T-helper 17 cell (primary cell): ENCODE data around the gene CAPN7. TPM values are rescaled to one million over a fixed set of nuclear protein-coding genes. Genes with fewer than 3 reads are reported as not detected.

Experiments
- ATAC-seq: fragments of 150-1000 bp; cut with Tn5 transposase; 2 replicates; pipeline ENCODE4 v1.10.0; 2021; ENCODE audit warnings: mild to moderate bottlenecking, moderate library complexity
- DNase-seq, 3 donors: peaks; one replicate each; pipeline versions ENCODE4 v3.0.0 to v3.0.0-alpha.2; 2020 to 2021
- H3K9me3 ChIP-seq: one replicate; pipeline ENCODE4 v1.7.0; 2013; ENCODE audit warnings: low read length, mild to moderate bottlenecking; ENCODE audit not compliant: control insufficient read depth, poor library complexity, severe bottlenecking
- H3K27ac Mint-ChIP-seq: one replicate; pipeline ENCODE4 v1.8.0; 2022; ENCODE audit warnings: mild to moderate bottlenecking, moderate library complexity, mixed read lengths
- H3K27me3 Mint-ChIP-seq: one replicate; pipeline ENCODE4 v1.8.0; 2022; ENCODE audit warnings: mixed read lengths
- H3K36me3 Mint-ChIP-seq: one replicate; pipeline ENCODE4 v1.8.0; 2022; ENCODE audit warnings: low read depth, mixed read lengths
- H3K4me1 Mint-ChIP-seq: one replicate; pipeline ENCODE4 v1.8.0; 2022; ENCODE audit warnings: mild to moderate bottlenecking, mixed read lengths
- H3K4me3 Mint-ChIP-seq: one replicate; pipeline ENCODE4 v1.8.0; 2022; ENCODE audit warnings: mild to moderate bottlenecking, moderate library complexity, mixed read lengths
- total RNA-seq, 4 donors: library from RNA in 2 of 4; stranded (reverse) in 2 of 4; gene quantifications; one replicate each; pipeline ENCODE4 v1.2.3 and lab custom pipeline; 2022 to 2026

CAPN7 gene
- total RNA-seq, 2 donors from 2014 or later = 54.6 to 61.2 TPM

GRCh38 chr3:15273227-15273626 is 67.2 kb downstream of the CAPN7 start:
- DNase-seq (no peak), ATAC-seq (no peak)
- peaks cover 76% of the 10 kb centered on the region for H3K4me1 Mint-ChIP-seq
- peak overlapping the region; percentile 21 for H3K4me3 Mint-ChIP-seq
- peak overlapping the region; percentile 99 for H3K27ac Mint-ChIP-seq
- H3K9me3 ChIP-seq = no peaks in the 10 kb centered on the region
- peaks cover 3% of the 10 kb centered on the region for H3K36me3 Mint-ChIP-seq
- no peaks in the 10 kb centered on the region for H3K27me3 Mint-ChIP-seq

- ATAC-seq (no peak), DNase-seq (no peak)
- no peaks in the 10 kb centered on the region for H3K27me3 Mint-ChIP-seq
- no peak overlapping the region for H3K4me3 Mint-ChIP-seq
- peaks cover 79% of the 10 kb centered on the region for H3K4me1 Mint-ChIP-seq
- no peaks in the 10 kb centered on the region for H3K9me3 ChIP-seq
- peaks cover 3% of the 10 kb centered on the region for H3K36me3 Mint-ChIP-seq
- H3K27ac Mint-ChIP-seq = peak overlapping the region; percentile 99
These were observed 70.1 kb downstream of the CAPN7 start for GRCh38 chr3:15276028-15276724.

GRCh38 chr3:15277861-15278500 is 71.9 kb downstream of the CAPN7 start:
- Mint-ChIP-seq H3K27me3 (no peaks in the 10 kb centered on the region), H3K4me1 (peaks cover 67% of the 10 kb centered on the region), H3K36me3 (no peaks in the 10 kb centered on the region), H3K4me3 (no peak overlapping the region), H3K27ac (peak overlapping the region; percentile 24)
- DNase-seq (no peak), ATAC-seq (no peak)
- H3K9me3 ChIP-seq = no peaks in the 10 kb centered on the region

GRCh38 chr3:15279205-15279604 is 73.2 kb downstream of the CAPN7 start:
- no peak for DNase-seq
- Mint-ChIP-seq H3K36me3 (no peaks in the 10 kb centered on the region), H3K27me3 (no peaks in the 10 kb centered on the region), H3K4me1 (peaks cover 66% of the 10 kb centered on the region), H3K27ac (no peak overlapping the region), H3K4me3 (no peak overlapping the region)
- no peaks in the 10 kb centered on the region for H3K9me3 ChIP-seq
- ATAC-seq = no peak

GRCh38 chr3:15279671-15280402 is 73.8 kb downstream of the CAPN7 start:
- peaks cover 66% of the 10 kb centered on the region for H3K4me1 Mint-ChIP-seq
- DNase-seq = no peak
- no peaks in the 10 kb centered on the region for H3K27me3 Mint-ChIP-seq
- no peak for ATAC-seq
- peak overlapping the region; percentile 81 for H3K27ac Mint-ChIP-seq
- peak overlapping the region; percentile 45 for H3K4me3 Mint-ChIP-seq
- no peaks in the 10 kb centered on the region for H3K9me3 ChIP-seq
- no peaks in the 10 kb centered on the region for H3K36me3 Mint-ChIP-seq

- H3K36me3 Mint-ChIP-seq = no peaks in the 10 kb centered on the region
- H3K4me1 Mint-ChIP-seq = peaks cover 63% of the 10 kb centered on the region
- ATAC-seq = no peak
- no peaks in the 10 kb centered on the region for H3K9me3 ChIP-seq
- H3K27ac Mint-ChIP-seq = peak overlapping the region; percentile 81
- no peak for DNase-seq
- no peaks in the 10 kb centered on the region for H3K27me3 Mint-ChIP-seq
- H3K4me3 Mint-ChIP-seq = no peak overlapping the region
These were observed 74.9 kb downstream of the CAPN7 start for GRCh38 chr3:15280853-15281532.

GRCh38 chr3:15281817-15282216 is 75.8 kb downstream of the CAPN7 start:
- Mint-ChIP-seq H3K4me3 (no peak overlapping the region), H3K36me3 (no peaks in the 10 kb centered on the region), H3K27me3 (no peaks in the 10 kb centered on the region), H3K27ac (peak overlapping the region; percentile 81), H3K4me1 (peaks cover 63% of the 10 kb centered on the region)
- DNase-seq (no peak), ATAC-seq (no peak)
- H3K9me3 ChIP-seq = no peaks in the 10 kb centered on the region

GRCh38 chr3:15283702-15284101 is 77.7 kb downstream of the CAPN7 start:
- H3K36me3 Mint-ChIP-seq = no peaks in the 10 kb centered on the region
- no peak for DNase-seq
- H3K27ac Mint-ChIP-seq = peak overlapping the region; percentile 90
- peaks cover 69% of the 10 kb centered on the region for H3K4me1 Mint-ChIP-seq
- H3K4me3 Mint-ChIP-seq = no peak overlapping the region
- no peak for ATAC-seq
- no peaks in the 10 kb centered on the region for H3K27me3 Mint-ChIP-seq
- no peaks in the 10 kb centered on the region for H3K9me3 ChIP-seq

GRCh38 chr3:15284121-15284889 is 78.3 kb downstream of the CAPN7 start:
- peak overlapping the region; percentile 74 for H3K4me3 Mint-ChIP-seq
- DNase-seq (no peak), ATAC-seq (no peak)
- H3K4me1 Mint-ChIP-seq = peaks cover 69% of the 10 kb centered on the region
- no peaks in the 10 kb centered on the region for H3K9me3 ChIP-seq
- peak overlapping the region; percentile 90 for H3K27ac Mint-ChIP-seq
- H3K27me3 Mint-ChIP-seq = no peaks in the 10 kb centered on the region
- no peaks in the 10 kb centered on the region for H3K36me3 Mint-ChIP-seq

- ATAC-seq (no peak), DNase-seq (no peak)
- no peaks in the 10 kb centered on the region for H3K27me3 Mint-ChIP-seq
- no peaks in the 10 kb centered on the region for H3K9me3 ChIP-seq
- H3K4me1 Mint-ChIP-seq = peaks cover 65% of the 10 kb centered on the region
- H3K27ac Mint-ChIP-seq = peak overlapping the region; percentile 90
- no peak overlapping the region for H3K4me3 Mint-ChIP-seq
- no peaks in the 10 kb centered on the region for H3K36me3 Mint-ChIP-seq
These were observed 80.0 kb downstream of the CAPN7 start for GRCh38 chr3:15286022-15286421.

- Mint-ChIP-seq H3K27ac (no peak overlapping the region), H3K4me3 (peak overlapping the region; percentile 59), H3K4me1 (peaks cover 72% of the 10 kb centered on the region), H3K27me3 (no peaks in the 10 kb centered on the region), H3K36me3 (no peaks in the 10 kb centered on the region)
- DNase-seq = no peak
- H3K9me3 ChIP-seq = no peaks in the 10 kb centered on the region
- no peak for ATAC-seq
These were observed 81.7 kb downstream of the CAPN7 start for GRCh38 chr3:15287565-15288330.
